Diencephalon (tissue), 1 donor: Measurements from ENCODE around the gene CABYR. TPM values are rescaled to one million over a fixed set of nuclear protein-coding genes. Genes with fewer than 3 reads are reported as not detected.

Experiments used
- small RNA-seq: library from RNA; depleted of rRNA; stranded (forward); fragments of <200 nt; gene quantifications from one replicate; pipeline ENCODE3, GENCODE V24; 2014
- total RNA-seq: library from RNA; depleted of rRNA; stranded (reverse); fragments of >200 nt; gene quantifications from one replicate; pipeline ENCODE4 v1.2.3, GENCODE V29; 2014

Gene CABYR
- 19.6 TPM for total RNA-seq

GRCh38 chr18:24138789-24139616 lies at the start of gene CABYR:
CABYR (plus strand) TSS chr18:24139062; CDS start chr18:24143115, 4,053 bp downstream.

Small RNAs within 50 kb of the gene (small RNA-seq; reads per million reads assigned to genes)
- gene RF00017 = not detected
- gene RNA5SP452 = 0.59 reads per million, percentile 61 among the genes with 10 or more reads in this experiment
- 7.1 reads per million, percentile 93 among the genes with 10 or more reads in this experiment for gene RNU5A-6P

Other genes starting within 250 kb of the CABYR start
- gene TTC39C, start 124.3 kb upstream of the CABYR start, total RNA-seq = 35.8 TPM